Hematopoietic multipotent progenitor cell treated with erythropoietin and hydrocortisone succinate and interleukin-3 and kit ligand, for 8 days (in vitro differentiated cells): Measurements from ENCODE around the gene FERMT2.
"Not testable (repeated sequence)": the region's sequence is repeated elsewhere in the genome, so short reads cannot be mapped to it uniquely, and the experiment has no call there.

Source experiments
- DNase-seq: peaks from one replicate; pipeline ENCODE4 v3.0.0-alpha.2; 2015

Gene FERMT2

DNA sequence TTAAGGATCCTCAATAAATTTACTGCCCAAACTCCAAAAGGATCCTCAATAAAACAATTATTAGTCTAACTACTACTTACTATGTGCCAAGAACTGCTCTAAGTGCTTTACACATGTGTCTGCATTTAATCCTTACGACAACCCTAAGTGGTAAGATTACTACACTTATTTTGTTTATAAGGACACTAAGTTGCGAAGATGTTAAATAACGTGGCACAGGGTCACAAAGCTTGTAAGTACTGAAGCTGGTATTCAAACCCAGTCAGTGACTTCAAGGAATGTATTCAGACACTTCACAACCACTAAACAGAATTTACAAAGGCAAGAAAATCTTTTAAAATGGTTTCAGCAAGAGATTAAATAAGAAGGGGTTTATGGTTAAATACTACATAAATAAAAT, 13.0 kb downstream of the FERMT2 start:
- no peak for DNase-seq

DNA sequence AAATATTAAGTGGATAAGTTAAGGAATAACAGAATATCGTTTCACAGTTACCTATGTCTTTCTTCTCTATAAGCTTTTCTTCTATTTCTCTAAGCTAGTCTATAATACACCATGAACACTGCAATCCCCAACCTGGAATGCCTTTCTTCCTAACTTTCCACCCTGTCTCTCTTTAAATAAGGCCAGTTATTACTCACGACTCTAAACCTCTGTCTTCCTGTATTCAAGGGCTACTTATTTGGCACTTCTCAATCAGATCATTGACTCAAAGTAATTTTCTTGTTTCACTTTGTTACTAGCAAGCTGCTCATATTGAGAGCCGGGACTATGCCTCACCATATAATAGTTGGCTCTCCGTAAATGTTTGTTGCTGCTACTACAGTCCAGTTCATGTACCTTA, 13.5 kb downstream of the FERMT2 start:
- DNase-seq: no peak

DNA sequence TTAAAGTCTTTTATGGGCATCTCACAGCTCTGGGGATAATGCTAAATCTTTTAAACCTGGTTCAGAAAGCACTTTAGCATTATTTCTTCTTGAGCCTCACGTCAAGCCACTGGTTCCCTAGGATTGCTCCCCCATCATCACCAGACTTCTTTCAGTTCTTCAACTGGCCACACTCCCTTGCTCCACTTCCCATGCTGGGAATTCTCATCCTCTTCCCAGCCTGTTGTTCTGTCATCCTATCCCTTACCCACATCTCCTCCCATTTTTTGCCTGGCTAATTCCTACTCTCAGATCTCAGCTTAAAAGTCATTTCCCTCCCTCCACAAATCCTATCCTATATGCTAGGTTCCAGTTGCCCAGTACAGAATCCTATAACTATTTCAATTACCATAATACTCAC, 14.4 kb downstream of the FERMT2 start:
- DNase-seq: no peak

DNA sequence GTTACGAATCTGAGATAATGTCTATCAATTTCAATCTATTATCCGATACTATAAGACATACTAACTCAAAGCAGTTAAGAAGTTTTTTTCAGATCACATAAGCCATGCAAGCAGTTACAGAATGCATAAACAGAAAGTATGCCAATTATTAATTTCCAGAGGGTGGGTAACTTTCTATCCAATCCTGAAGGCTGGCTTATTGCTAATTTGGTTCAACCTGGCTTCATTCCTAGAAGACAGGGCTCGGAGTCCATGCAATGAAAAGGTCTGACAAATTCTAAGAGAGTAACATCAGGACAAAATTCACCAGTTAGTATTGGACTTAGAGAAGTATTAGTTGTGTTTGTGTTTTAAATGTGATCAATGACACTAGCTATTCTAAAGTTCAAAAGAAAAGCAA, 15.0 kb downstream of the FERMT2 start:
- DNase-seq: no peak

DNA sequence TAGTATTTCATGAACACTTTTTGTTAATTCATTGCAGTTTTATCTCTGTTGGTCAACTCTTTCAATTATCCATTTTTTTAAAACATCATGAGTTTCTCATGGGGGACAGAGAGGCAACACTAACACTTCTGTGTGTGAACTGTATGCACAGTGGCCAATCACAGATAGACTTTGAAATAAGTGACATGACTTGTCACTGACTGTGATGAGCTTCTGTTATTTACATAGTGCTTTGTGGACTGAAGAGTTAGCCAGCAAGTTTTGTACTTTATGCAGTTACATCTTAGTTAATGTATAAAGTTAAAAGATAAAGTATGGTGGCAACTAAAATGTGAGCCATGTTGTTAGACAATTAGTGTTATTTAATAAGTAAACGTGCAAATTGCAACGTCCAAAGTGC, 16.1 kb downstream of the FERMT2 start:
- no peak for DNase-seq

DNA sequence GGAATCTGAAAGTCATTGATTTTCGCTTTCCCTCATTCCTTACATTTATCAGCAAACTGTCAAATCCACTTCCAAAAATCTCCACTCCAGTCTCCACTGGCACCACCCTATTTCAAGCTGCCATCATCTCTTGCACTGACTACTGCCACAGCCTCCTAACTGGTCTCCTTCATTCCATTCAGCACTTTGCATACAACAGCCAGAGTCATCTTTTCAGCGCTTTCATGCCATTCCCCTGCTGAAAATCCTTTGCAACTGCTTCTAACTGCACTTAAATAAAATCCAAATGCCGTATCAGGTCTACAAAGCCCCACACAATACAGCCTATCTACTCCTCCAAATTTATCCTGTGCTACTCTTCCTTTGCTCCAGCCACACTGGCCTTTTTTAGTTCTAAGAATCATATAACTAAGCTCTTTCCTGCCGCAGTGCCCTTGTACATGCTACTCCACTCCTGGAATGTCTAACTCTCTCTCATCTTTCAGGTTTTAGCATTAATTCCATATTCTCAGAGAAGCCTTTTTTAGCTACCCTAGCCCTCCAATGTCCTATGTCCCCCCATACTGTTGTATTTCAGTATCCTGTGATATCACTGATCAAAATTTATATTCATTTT, 21.6 kb downstream of the FERMT2 start:
- DNase-seq: no peak

DNA sequence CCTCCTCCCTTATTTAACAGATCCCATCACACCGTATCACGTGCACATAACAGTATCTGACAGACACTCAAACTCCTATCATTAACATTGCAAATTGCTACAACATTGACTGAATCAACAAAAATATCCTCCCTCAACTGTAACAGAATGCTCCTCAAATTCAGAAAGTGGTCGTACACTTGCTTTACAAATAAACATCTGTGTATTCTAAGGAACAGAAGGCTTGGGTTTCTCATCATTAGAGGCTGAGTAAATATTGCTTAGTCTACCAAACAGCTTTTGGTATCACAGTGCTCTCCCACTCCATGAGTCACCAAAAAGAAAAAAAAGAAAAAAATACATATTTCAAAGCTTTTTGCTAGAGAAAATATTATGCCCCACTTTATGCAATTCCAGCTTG, 23.9 kb downstream of the FERMT2 start:
- no peak for DNase-seq

DNA sequence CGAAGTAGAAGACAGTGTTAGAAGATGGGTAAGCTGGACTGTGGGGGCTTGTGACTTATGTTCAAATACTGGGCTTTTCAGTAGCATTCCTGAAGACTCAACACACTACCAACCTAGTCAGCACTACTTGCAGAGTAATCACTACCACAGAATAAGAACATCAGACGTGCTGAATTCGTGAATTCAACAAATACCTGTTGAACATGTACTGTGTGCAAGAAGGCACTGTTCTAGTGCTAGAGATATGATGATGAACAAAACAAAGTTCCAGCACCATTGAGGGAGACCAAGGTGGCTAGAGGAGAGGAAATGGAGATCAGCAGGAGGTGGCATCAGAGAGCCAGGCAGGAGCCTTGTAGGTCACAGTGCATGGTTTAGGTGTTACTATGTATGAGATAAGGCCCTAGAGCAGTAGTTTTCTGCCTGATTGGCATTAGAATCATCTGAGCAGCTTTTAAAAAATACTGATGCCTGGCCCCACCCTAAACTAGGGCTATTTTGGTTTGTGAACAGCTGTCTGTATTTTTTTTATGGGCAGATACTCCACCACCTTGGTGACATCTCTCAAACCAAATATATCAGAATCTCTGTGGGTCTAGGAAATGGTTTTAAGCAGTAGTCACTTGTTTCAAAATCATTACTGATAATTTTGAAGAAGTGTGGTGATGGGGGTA, 26.8 kb downstream of the FERMT2 start:
- DNase-seq: peak; percentile 32

DNA sequence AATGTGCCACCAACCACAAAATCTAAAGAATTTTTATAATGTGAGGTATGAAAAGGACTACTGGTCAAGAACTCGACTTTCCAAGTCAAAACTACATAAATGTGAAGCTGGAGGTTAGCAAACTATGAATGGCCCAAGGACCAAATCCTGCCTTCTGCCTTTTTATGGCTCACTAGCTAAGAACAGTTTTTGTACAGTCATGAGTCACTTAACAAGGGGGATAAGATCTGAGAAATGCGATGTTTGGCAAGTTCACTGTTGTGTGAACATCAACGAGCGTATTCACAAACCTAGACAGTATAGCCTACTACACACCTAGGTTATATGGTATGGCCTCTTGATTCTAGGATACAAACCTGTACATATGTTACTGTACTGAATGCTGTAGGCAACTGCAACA, 28.2 kb downstream of the FERMT2 start:
- DNase-seq: no peak

DNA sequence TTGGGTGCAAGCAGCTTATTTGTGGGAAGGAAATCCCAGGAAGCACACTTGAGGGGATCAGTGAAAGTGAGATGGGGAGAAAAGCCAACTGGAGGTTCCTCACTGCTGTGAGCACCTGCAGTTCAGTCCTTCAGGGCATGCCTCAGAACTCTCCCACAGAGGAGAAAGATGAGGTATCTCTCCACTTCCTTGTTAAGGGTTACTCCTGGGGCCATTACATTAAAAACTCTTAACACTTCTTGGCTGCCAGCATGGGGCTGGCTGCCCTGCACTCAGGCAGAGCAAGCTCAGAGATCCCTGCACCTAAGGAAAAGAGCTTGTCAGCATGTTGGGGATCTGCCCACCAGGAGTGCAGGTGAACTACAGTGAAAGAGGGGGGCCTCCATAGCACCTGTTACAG, 28.8 kb downstream of the FERMT2 start:
- no peak for DNase-seq

DNA sequence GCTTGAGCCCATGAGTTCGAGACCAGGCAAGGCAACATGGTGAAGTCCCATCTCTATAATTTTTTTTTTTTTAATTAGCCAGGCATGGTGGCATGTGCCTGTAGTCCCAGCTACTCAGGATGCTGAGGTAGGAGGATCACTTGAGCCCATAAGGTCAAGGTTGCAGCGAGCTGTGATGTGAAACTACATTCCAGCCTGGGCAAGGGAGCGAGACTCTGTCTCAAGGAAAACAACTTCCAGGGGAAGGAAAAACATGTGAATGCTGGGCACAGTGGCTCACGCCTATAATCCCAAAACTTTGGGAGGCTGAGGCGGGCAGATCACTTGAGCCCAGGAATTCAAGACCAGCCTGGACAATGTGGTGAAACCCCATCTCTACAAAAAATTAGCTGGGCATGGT, 30.4 kb downstream of the FERMT2 start:
- DNase-seq: not testable (repeated sequence)

DNA sequence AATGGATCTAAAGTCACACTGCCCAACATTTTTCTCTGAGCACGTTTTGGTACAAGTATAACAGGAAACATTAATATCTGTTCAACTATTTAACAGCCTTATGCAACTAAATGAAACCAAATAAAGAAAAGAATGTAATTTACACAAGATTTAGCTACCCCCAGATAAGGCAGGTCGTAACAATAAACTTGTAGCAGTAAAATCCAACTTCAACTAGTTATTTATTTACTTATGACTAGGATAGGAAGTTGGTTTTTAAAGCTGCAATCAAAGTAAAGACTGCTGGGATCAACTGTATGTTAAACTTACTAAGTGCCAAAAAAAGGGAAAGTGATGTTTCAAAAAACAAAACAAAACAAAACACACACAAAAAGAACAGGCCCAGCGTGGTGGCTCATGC, 30.9 kb downstream of the FERMT2 start:
- no peak for DNase-seq

DNA sequence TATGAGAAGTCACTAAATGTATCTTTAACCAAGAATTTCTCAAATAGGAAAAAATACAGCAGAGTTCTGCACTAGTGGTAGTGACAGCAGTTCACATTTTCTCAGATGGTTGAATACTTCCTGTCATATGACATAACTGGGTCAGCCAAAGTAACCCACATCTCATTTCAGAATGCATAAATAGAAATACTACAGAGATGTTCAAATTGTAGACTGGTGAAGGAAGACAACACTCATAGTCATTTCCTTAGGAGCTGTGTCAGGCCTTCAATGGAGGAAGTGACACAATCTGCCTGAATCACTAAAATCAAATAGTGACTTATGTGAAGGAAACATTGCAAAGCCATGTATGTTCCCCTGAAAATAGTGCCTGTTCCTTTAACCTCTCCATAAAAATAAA, 32.4 kb downstream of the FERMT2 start:
- DNase-seq: peak; percentile 23

DNA sequence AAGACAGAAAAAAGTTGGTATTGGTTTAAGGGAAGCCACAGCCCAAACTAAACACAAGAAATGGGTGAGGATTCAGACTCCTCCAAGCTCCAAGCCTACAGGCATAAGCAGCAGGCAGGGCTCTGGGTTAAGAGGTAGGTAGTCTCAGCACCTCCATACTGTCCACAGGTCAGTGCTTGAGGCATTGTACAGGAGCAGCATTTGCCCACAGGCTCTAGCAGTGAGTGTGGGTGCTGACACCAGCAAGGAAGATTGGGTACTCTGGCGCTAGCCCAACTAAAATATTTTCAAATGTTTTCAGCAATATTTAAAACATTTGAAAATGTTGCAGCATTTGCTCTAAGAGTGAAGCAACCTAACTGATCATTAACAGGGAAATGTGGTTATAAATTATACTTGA, 33.1 kb downstream of the FERMT2 start:
- DNase-seq: no peak

DNA sequence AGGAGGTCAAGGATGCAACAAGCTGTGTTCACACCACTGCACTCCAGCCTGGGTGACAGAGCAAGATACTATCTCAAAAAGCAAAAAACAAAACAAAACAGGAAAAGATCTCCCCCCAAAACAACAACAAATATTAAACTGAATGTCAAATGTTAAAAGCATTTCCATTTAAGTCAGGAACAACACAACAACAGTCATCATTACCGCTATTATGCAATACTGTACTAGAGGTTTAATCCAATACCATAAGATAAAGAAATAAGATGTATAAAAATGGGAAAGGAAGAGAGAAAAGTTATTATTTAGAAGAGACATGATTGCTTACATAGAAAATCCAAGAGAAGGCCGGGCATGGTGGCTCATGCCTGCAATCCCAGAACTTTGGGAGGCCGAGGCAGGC, 36.6 kb downstream of the FERMT2 start:
- no peak for DNase-seq

DNA sequence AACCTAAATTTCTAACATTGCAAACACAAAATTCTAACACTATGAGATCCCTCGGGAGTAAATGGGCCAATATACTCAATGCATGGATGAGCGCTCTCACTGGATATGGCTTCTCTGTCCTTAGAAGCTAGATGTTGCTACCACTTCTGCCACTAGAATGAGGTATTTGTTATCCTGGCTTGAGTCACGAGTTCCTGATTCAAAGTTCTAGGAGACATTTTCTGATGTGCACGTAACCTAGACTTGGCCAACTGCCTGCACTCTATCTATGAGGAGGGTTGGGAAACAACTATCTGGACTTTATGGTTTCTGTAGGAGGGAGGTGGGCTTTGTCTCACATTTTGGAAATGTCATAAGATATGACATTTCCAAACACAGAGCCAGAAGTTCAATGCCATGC, 37.6 kb downstream of the FERMT2 start:
- no peak for DNase-seq

DNA sequence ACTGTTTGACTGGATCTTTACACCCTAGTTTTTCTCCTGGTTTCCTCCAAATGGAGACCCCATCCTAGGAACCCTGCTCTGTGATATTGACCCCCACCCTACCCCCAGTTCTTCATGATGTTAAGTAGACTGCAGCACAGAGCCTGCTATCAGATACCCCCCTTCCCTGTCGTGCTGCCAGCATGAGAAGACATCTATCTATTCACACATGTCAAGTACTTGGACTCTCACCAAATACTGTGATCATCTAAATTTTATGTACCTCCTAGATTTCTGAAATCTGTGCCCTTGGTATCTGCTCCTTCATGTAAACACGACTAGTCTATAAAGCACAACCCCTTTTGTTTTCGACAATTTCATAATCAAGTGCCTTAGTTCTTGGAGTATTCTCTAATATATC, 38.9 kb downstream of the FERMT2 start:
- DNase-seq: no peak

DNA sequence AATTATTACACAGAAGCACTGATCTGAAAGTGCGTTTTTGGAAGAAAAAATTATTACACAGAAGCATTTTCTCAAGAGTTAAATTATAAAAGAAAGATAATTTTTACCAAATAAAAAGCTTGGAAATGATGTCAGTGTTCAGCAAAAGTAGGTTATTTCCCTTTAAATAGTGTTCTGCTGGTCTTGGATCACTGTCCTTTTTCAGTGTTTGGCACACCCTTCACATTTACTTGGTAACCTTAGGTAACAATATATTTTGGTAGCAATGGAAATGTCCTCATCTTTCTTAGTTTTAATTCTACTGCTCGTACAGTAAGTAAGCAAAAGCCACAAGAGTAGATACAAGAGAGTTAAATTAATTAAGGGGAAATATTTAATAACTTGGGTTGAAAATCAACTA, 40.3 kb downstream of the FERMT2 start:
- DNase-seq: no peak

DNA sequence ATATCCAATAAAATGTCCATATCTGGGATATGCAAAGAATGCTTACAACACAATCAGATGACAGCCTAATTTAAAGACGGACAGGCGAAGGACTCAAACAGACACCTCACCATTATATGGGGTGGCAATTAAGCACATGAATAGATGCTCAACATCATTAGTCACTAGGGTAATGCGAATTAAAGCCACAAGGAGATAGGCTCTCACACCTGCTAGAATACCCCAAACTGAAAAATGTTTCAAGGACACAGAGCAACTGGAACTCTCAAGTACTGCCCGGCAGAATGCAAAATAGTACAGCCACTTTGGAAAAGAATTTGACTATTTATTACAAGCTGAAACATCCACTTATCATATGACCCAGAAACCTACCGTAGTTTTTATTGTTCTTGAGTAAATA, 42.9 kb downstream of the FERMT2 start:
- DNase-seq: no peak

DNA sequence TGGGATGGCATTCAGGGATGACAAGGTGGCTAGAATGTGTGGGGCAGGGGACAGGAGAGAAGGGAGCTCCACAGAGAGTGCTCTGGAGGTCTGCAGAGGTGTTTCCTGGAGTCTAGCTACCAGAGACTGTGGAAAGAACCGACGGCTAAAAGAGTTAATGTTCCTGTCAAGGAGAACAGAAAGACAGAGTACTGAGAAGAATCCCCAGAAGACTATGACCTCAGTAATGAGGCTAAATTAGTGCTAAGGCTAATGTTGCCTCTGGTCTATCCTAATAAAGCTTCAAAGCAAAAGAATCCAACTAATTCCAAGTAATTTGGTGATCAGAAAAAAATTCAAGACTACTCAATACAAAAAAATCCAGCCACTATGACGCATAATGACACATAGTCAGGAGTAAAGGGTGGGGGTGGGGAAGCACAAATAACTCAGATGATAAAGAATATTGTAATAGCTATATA, 44.7 kb downstream of the FERMT2 start:
- no peak for DNase-seq

DNA sequence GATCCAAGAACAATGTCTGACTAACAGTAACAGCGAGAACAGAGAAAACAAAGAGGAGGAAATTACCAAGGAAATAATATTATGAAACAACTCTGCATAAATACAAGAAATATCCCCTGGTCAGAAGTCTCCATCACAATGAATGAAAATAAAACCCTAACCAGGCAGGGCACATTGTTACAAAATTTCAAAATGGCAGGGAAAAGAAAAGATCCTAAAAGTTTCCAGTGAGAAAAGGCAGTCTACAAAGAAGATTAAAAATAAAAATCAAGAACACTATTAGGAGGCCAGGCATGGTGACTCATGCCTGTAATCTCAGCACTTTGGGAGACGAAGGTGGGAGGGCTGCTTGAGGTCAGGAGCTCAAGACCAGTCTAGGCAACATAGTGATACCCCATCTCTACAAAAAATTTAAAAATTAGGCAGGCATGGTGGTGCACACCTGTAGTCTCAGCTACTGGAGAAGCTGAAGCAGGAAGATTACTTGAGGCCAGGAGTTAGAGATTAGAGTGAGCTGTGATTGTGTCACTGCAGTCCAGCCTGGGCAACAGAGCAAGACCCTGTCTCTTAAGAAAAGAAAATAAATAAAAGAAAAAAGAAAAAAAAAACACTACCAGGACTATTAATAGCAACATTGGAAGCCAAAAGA, 47.8 kb downstream of the FERMT2 start:
- DNase-seq: no peak

DNA sequence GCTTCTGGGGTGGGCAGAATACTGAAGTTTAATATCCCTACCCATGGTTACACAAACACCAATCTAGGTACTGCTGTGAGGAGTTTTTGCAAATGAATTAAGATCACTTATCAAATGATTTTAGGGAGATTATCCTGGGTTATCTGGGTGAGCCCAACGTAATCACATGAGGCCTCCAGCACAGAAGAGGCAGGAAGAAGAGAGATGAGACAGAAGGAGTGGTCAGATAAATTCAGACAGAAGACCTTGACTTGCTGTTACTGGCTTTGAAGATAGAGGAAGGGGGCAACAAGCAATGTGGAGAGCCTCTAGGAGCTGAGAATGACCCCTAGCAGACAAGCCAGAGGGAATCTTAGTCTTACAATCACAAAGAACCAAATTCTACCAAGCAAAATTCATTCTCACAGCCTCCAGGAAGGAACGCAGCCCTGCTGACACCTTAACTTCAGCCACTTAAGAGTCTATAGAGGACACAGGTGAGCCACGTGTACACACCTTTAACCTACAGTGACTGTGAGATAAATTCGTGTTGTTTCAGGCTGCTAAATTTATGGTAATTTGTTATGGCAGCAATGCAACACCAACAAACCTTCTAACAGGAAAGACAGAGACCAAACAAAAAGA, 49.4 kb downstream of the FERMT2 start:
- no peak for DNase-seq

DNA sequence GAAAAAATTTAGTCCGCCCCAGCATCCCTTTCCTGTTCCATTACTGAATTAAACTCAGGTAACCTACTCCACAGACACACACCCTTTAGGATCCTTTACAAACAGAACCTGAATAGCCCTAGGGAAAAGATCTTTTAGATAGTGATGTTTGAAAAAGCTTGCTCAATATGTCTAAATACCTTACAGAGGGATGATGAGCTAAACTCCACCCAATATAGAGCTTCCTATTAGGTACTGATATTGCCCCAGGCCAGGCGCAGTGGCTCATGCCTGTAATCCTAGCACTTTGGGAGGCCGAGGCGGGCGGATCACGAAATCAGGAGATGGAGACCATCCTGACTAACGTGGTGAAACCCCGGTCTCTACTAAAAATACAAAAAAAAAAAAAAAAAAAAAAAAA, 50.1 kb downstream of the FERMT2 start:
- DNase-seq: no peak

DNA sequence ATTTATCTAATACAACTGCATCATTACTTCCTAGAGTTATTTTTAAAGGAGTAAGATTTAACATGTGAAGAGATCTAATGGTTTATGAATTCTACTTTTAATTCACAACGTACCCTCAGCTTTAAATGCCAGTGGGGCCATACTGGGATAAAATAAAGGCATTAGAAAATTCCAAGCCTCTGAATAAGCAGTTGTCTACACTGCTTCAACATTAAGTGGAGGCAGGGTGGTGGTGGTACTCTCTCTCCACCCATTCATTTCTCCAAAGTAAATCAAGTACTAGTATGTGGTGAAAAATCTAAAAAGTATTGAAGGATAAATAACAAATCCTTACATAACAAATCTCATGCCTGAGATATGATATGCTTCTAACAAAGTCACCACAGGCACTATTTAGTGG, 52.4 kb downstream of the FERMT2 start:
- DNase-seq: no peak
